Peyer's patch (tissue), 4 donors: Measurements from ENCODE around the gene MARCHF10. TPM values are rescaled to one million over a fixed set of nuclear protein-coding genes. Genes with fewer than 3 reads are reported as not detected.

Experiments used
- DNase-seq, 3 donors: peaks; one replicate each; pipeline ENCODE4 v3.0.0-alpha.2; 2017 to 2019
- H3K27ac ChIP-seq, 4 donors: fragments of 200-600 bp; sonication (generic); one replicate each; pipeline ENCODE4 v1.5.1; 2016 to 2019
- H3K27me3 ChIP-seq, 2 donors: fragments of 200-600 bp; sonication (generic); one replicate each; pipeline ENCODE4 v1.5.1; 2019
- H3K36me3 ChIP-seq, 3 donors: fragments of 200-600 bp; sonication (generic); one replicate each; pipeline ENCODE4 v1.5.1; 2016 to 2019
- H3K4me1 ChIP-seq, 4 donors: fragments of 200-600 bp; sonication (generic); one replicate each; pipeline ENCODE4 v1.5.1; 2016 to 2019
- H3K4me3 ChIP-seq, 4 donors: fragments of 200-600 bp; sonication (generic); 1 replicate in 3 of 4; 2 replicates in 1 of 4; pipeline ENCODE4 v1.5.1; 2016 to 2019; ENCODE audit warnings: mild to moderate bottlenecking in 1 of 4
- H3K9me3 ChIP-seq, 4 donors: fragments of 200-600 bp; sonication (generic); one replicate each; pipeline ENCODE4 v1.5.1; 2016 to 2019; ENCODE audit warnings: mild to moderate bottlenecking in 1 of 4
- CTCF ChIP-seq, 6 experiments: fragments of 450-650 bp in 4 of 6; fragments of 200-600 bp in 2 of 6; sonication (generic) in 1 of 6; IDR thresholded peaks; one replicate each; pipeline ENCODE4 v1.5.1; 2017 to 2019; ENCODE audit warnings: antibody characterized with exemption in 6 of 6, mild to moderate bottlenecking in 3 of 6, moderate library complexity in 1 of 6
- POLR2A ChIP-seq, 2 donors: fragments of 450-650 bp; IDR thresholded peaks; one replicate each; pipeline ENCODE4 v1.5.1; 2017; ENCODE audit warnings: antibody characterized with exemption in 2 of 2, mild to moderate bottlenecking in 2 of 2, moderate library complexity in 2 of 2
- total RNA-seq, 4 donors: library from RNA; depleted of rRNA; stranded (reverse); fragments of >200 nt; gene quantifications; one replicate each; pipeline ENCODE4 v1.1.0, GENCODE V29; 2016

MARCHF10 gene
- total RNA-seq, 4 donors from 2014 or later: not detected

- Histone ChIP-seq H3K9me3 (peaks cover 0 to 3% (median 0%) of the 10 kb centered on the region in 4 donors), H3K36me3 (no peaks in the 10 kb centered on the region), H3K4me1 (peaks cover 0 to 14% (median 7%) of the 10 kb centered on the region in 4 donors), H3K27ac (peak overlapping the region; percentile 19 to 77 (median 54)), H3K27me3 (no peaks in the 10 kb centered on the region), H3K4me3 (peak overlapping the region; percentile 43 to 86 (median 68))
- TF ChIP-seq POLR2A (IDR thresholded peaks at IDR 0.05) (no peak), CTCF (IDR thresholded peaks at IDR 0.05) (no peak)
- DNase-seq: peak in 1 of 3 donors; percentile 54
Observed at GRCh38 chr17:62704381-62704971, 103.6 kb downstream of the MARCHF10 start.

- H3K36me3 ChIP-seq: no peaks in the 10 kb centered on the region
- DNase-seq: peak; percentile 43 to 83 (median 83)
- H3K9me3 ChIP-seq: peaks cover 0 to 3% (median 0%) of the 10 kb centered on the region in 4 donors
- peak overlapping the region; percentile 19 to 77 (median 54) for H3K27ac ChIP-seq
- H3K27me3 ChIP-seq: no peaks in the 10 kb centered on the region
- TF ChIP-seq CTCF (IDR thresholded peaks at IDR 0.05) (peak; percentile 61 to 85 (median 77)), POLR2A (IDR thresholded peaks at IDR 0.05) (no peak)
- H3K4me1 ChIP-seq: peaks cover 0 to 14% (median 7%) of the 10 kb centered on the region in 4 donors
- peak overlapping the region; percentile 43 to 86 (median 68) for H3K4me3 ChIP-seq
Observed at GRCh38 chr17:62703776-62704380, 104.2 kb downstream of the MARCHF10 start.

GRCh38 chr17:62703261-62703775 is 104.8 kb downstream of the MARCHF10 start:
- Histone ChIP-seq H3K9me3 (no peaks in the 10 kb centered on the region), H3K4me1 (peaks cover 0 to 14% (median 7%) of the 10 kb centered on the region in 4 donors), H3K27ac (peak overlapping the region in 1 of 4 donors; percentile 63), H3K4me3 (peak overlapping the region in 2 of 4 donors; percentile 65 to 86), H3K36me3 (no peaks in the 10 kb centered on the region), H3K27me3 (no peaks in the 10 kb centered on the region)
- DNase-seq: no peak
- TF ChIP-seq CTCF (IDR thresholded peaks at IDR 0.05): no peak
- no peak for TF ChIP-seq POLR2A (IDR thresholded peaks at IDR 0.05)

- H3K4me3 ChIP-seq: no peak overlapping the region
- TF ChIP-seq CTCF (IDR thresholded peaks at IDR 0.05) (no peak), POLR2A (IDR thresholded peaks at IDR 0.05) (no peak)
- no peaks in the 10 kb centered on the region for H3K36me3 ChIP-seq
- H3K9me3 ChIP-seq: no peaks in the 10 kb centered on the region
- DNase-seq: no peak
- no peak overlapping the region for H3K27ac ChIP-seq
- no peaks in the 10 kb centered on the region for H3K27me3 ChIP-seq
- H3K4me1 ChIP-seq: peaks cover 0 to 14% (median 7%) of the 10 kb centered on the region in 4 donors
Observed at GRCh38 chr17:62702746-62703260, 105.3 kb downstream of the MARCHF10 start.

- H3K4me1 ChIP-seq: peaks cover 0 to 14% (median 7%) of the 10 kb centered on the region in 4 donors
- TF ChIP-seq CTCF (IDR thresholded peaks at IDR 0.05) (no peak), POLR2A (IDR thresholded peaks at IDR 0.05) (no peak)
- no peak overlapping the region for H3K4me3 ChIP-seq
- no peaks in the 10 kb centered on the region for H3K27me3 ChIP-seq
- no peaks in the 10 kb centered on the region for H3K36me3 ChIP-seq
- no peaks in the 10 kb centered on the region for H3K9me3 ChIP-seq
- no peak for DNase-seq
- H3K27ac ChIP-seq: no peak overlapping the region
Observed at GRCh38 chr17:62701706-62702085, 106.4 kb downstream of the MARCHF10 start.
